H1 (cell line): ENCODE measurements around the gene OAS3. TPM values are rescaled to one million over a fixed set of nuclear protein-coding genes. Genes with fewer than 3 reads are reported as not detected.

ENCODE experiments used
- CTCF ChIA-PET: fragments of 300-600 bp; sonication (Branson Sonifier 250); formaldehyde crosslinking; loops from one replicate; lab custom pipeline; 2021; ENCODE audit not compliant: partially characterized antibody; lab: Charles Lee
- POLR2A ChIA-PET: fragments of 300-600 bp; sonication (Branson Sonifier 250); formaldehyde crosslinking; loops from one replicate; lab custom pipeline; 2021; ENCODE audit warnings: inconsistent platforms; ENCODE audit not compliant: partially characterized antibody; lab: Charles Lee
- DNase-seq, 2 experiments: peaks; one replicate each; pipeline versions ENCODE4 v3.0.0 to v3.0.0-alpha.2; 2010 to 2022; ENCODE audit warnings: low spot score in 2 of 2, low read depth in 1 of 2, mixed read lengths in 1 of 2
- FAIRE-seq: peaks from 2 replicates; lab custom pipeline; 2011; peaks lifted over from hg19 to GRCh38; lab: Jason Lieb, UNC
- H2AFZ ChIP-seq: 2 replicates; pipeline ENCODE4 v1.8.1; 2012; ENCODE audit warnings: low read length, inconsistent platforms
- H2AK5ac ChIP-seq: 2 replicates; pipeline ENCODE4 v1.6.1; 2013; ENCODE audit warnings: low read depth, low read length
- H2BK120ac ChIP-seq: replicated peaks from 2 replicates; pipeline ENCODE3; 2013; ENCODE audit warnings: low read depth, low read length, inconsistent platforms
- H2BK12ac ChIP-seq: 2 replicates; pipeline ENCODE4 v1.6.1; 2013; ENCODE audit warnings: low read depth, low read length
- H2BK15ac ChIP-seq: 2 replicates; pipeline ENCODE4 v1.6.1; 2013; ENCODE audit warnings: low read length
- H2BK20ac ChIP-seq: 2 replicates; pipeline ENCODE4 v1.6.1; 2013; ENCODE audit warnings: low read length
- H2BK5ac ChIP-seq: 2 replicates; pipeline ENCODE4 v1.6.1; 2013; ENCODE audit warnings: low read depth, low read length
- H3K14ac ChIP-seq: 2 replicates; pipeline ENCODE4 v1.6.1; 2013; ENCODE audit warnings: inconsistent platforms; ENCODE audit not compliant: insufficient read length
- H3K18ac ChIP-seq: 2 replicates; pipeline ENCODE4 v1.6.1; 2013; ENCODE audit warnings: low read length; ENCODE audit errors: extremely low read depth
- H3K23ac ChIP-seq: 2 replicates; pipeline ENCODE4 v1.6.1; 2013; ENCODE audit warnings: inconsistent platforms; ENCODE audit not compliant: insufficient read length
- H3K23me2 ChIP-seq: 2 replicates; pipeline ENCODE4 v1.6.1; 2013; ENCODE audit warnings: low read depth, low read length
- H3K27ac ChIP-seq: 2 replicates; pipeline ENCODE4 v1.6.1; 2011; ENCODE audit warnings: low read depth, low read length, inconsistent platforms
- H3K27me3 ChIP-seq, 4 experiments: replicated peaks in 1 of 4; 1 replicate in 1 of 4; 2 replicates in 3 of 4; pipeline versions ENCODE4 v1.6.1 to v1.8.1; 2011 to 2013; ENCODE audit warnings: low read length in 3 of 4, mild to moderate bottlenecking in 3 of 4, inconsistent platforms in 2 of 4, mixed read lengths in 2 of 4, moderate library complexity in 1 of 4; ENCODE audit not compliant: control insufficient read depth in 3 of 4, insufficient read depth in 3 of 4; ENCODE audit errors: extremely low read depth in 1 of 4
- H3K36me3 ChIP-seq, 4 experiments: 2 replicates each; pipeline versions ENCODE4 v1.6.1 to v1.8.1; 2011 to 2013; ENCODE audit warnings: mild to moderate bottlenecking in 4 of 4, low read length in 3 of 4, moderate library complexity in 2 of 4, control low read depth in 1 of 4, inconsistent platforms in 1 of 4; ENCODE audit not compliant: insufficient read depth in 4 of 4, control insufficient read depth in 2 of 4
- H3K4ac ChIP-seq: replicated peaks from 2 replicates; pipeline ENCODE3; 2013; ENCODE audit warnings: low read length, low read depth, mixed read lengths, inconsistent platforms; ENCODE audit not compliant: insufficient read length
- H3K4me1 ChIP-seq, 4 experiments: replicated peaks in 1 of 4; 1 replicate in 1 of 4; 2 replicates in 3 of 4; pipeline versions ENCODE4 v1.6.1 to v1.8.1; 2011 to 2013; ENCODE audit warnings: low read length in 3 of 4, inconsistent platforms in 2 of 4, mixed read lengths in 1 of 4; ENCODE audit not compliant: insufficient read depth in 4 of 4, control insufficient read depth in 3 of 4
- H3K4me2 ChIP-seq, 2 experiments: 2 replicates each; pipeline versions ENCODE4 v1.6.1 to v1.8.1; 2011 to 2013; ENCODE audit warnings: low read depth in 2 of 2, low read length in 2 of 2, control low read depth in 1 of 2, inconsistent platforms in 1 of 2, mild to moderate bottlenecking in 1 of 2; ENCODE audit not compliant: insufficient read depth in 1 of 2
- H3K4me3 ChIP-seq, 4 experiments: fragments of 200-600, 300-600 bp in 1 of 4; sonication (generic), shearing (Covaris generic), sonication (Bioruptor Twin) in 1 of 4; 2 replicates each; pipeline versions ENCODE4 v1.5.1 to v1.8.1; 2011 to 2016; ENCODE audit warnings: low read length in 4 of 4, low read depth in 3 of 4, control low read depth in 2 of 4, inconsistent platforms in 2 of 4, mild to moderate bottlenecking in 2 of 4, mixed read lengths in 1 of 4, moderate library complexity in 1 of 4; ENCODE audit not compliant: insufficient read depth in 2 of 4; ENCODE audit errors: extremely low read depth in 1 of 4
- H3K56ac ChIP-seq: replicated peaks from 2 replicates; pipeline ENCODE3; 2013; ENCODE audit warnings: low read depth, mild to moderate bottlenecking, mixed read lengths, low read length, inconsistent platforms; ENCODE audit not compliant: insufficient read length
- H3K79me1 ChIP-seq: 2 replicates; pipeline ENCODE4 v1.6.1; 2013; ENCODE audit warnings: low read depth, low read length, control low read depth
- H3K79me2 ChIP-seq, 2 experiments: 2 replicates each; pipeline versions ENCODE4 v1.6.1 to v1.8.1; 2012 to 2013; ENCODE audit warnings: low read length in 2 of 2, mild to moderate bottlenecking in 2 of 2, inconsistent platforms in 1 of 2; ENCODE audit not compliant: insufficient read depth in 2 of 2, control insufficient read depth in 1 of 2
- H3K9ac ChIP-seq, 4 experiments: replicated peaks in 1 of 4; 1 replicate in 1 of 4; 2 replicates in 3 of 4; pipeline versions ENCODE4 v1.6.1 to v1.8.1; 2011 to 2013; ENCODE audit warnings: low read depth in 3 of 4, low read length in 3 of 4, control low read depth in 2 of 4, mild to moderate bottlenecking in 2 of 4, moderate library complexity in 2 of 4, inconsistent platforms in 1 of 4; ENCODE audit errors: extremely low read depth in 1 of 4
- H3K9me3 ChIP-seq, 2 experiments: 2 replicates each; pipeline versions ENCODE4 v1.6.1 to v1.8.1; 2012 to 2013; ENCODE audit warnings: mild to moderate bottlenecking in 2 of 2, moderate library complexity in 2 of 2, control low read depth in 1 of 2, inconsistent platforms in 1 of 2, low read depth in 1 of 2, low read length in 1 of 2, mixed read lengths in 1 of 2; ENCODE audit not compliant: insufficient read depth in 2 of 2
- H4K20me1 ChIP-seq, 2 experiments: replicated peaks in 1 of 2; 2 replicates each; pipeline versions ENCODE3 to v1.8.1; 2011 to 2013; ENCODE audit warnings: inconsistent platforms in 2 of 2, low read length in 2 of 2, mild to moderate bottlenecking in 1 of 2; ENCODE audit not compliant: insufficient read depth in 2 of 2, control insufficient read depth in 1 of 2
- H4K5ac ChIP-seq: 2 replicates; pipeline ENCODE4 v1.6.1; 2013; ENCODE audit warnings: low read length, low read depth, mixed read lengths, inconsistent platforms; ENCODE audit not compliant: insufficient read length
- H4K8ac ChIP-seq: 2 replicates; pipeline ENCODE4 v1.8.0; 2013; ENCODE audit warnings: mild to moderate bottlenecking, moderate library complexity, low read length, inconsistent platforms; ENCODE audit not compliant: insufficient read depth; ENCODE audit errors: extremely low read depth
- H4K91ac ChIP-seq: replicated peaks from 2 replicates; pipeline ENCODE3; 2013; ENCODE audit warnings: low read length, mixed read lengths, inconsistent platforms; ENCODE audit not compliant: insufficient read length
- BACH1 ChIP-seq: IDR thresholded peaks from 2 replicates; pipeline ENCODE4 v1.6.1; 2012; ENCODE audit warnings: low read length, improper control_type of control experiment
- CHD2 ChIP-seq: IDR thresholded peaks from 2 replicates; pipeline ENCODE4 v1.6.1; 2012; ENCODE audit warnings: low read length, improper control_type of control experiment
- CREB1 ChIP-seq: IDR thresholded peaks from 2 replicates; pipeline ENCODE4 v1.6.1; 2012; ENCODE audit warnings: inconsistent platforms
- EGR1 ChIP-seq: IDR thresholded peaks from 2 replicates; pipeline ENCODE4 v1.6.1; 2011; ENCODE audit warnings: low read depth, low read length, borderline replicate concordance
- FOSL1 ChIP-seq: IDR thresholded peaks from 2 replicates; pipeline ENCODE4 v1.6.1; 2011; ENCODE audit warnings: mild to moderate bottlenecking, low read depth, low read length, moderate library complexity; ENCODE audit not compliant: insufficient read depth
- GTF2F1 ChIP-seq: IDR thresholded peaks from 2 replicates; pipeline ENCODE4 v1.6.1; 2012; ENCODE audit warnings: low read depth, low read length, improper control_type of control experiment, borderline replicate concordance
- KDM5A ChIP-seq: fragments of 200-600 bp; IDR thresholded peaks from 2 replicates; pipeline ENCODE4 v1.7.1; 2012; ENCODE audit warnings: mild to moderate bottlenecking, low read length, inconsistent platforms, mixed read lengths
- POLR2AphosphoS5 ChIP-seq: IDR thresholded peaks from 2 replicates; pipeline ENCODE4 v1.6.1; 2011; ENCODE audit warnings: low read depth, low read length
- RBBP5 ChIP-seq: IDR thresholded peaks from 2 replicates; pipeline ENCODE4 v1.7.1; 2012; ENCODE audit warnings: low read depth, mild to moderate bottlenecking, inconsistent platforms, low read length, moderate library complexity, borderline replicate concordance
- SAP30 ChIP-seq: fragments of 300-600 bp; sonication (generic); IDR thresholded peaks from 2 replicates; pipeline ENCODE4 v1.7.1; 2012; ENCODE audit warnings: low read length, moderate library complexity, mild to moderate bottlenecking, inconsistent platforms; ENCODE audit not compliant: insufficient read depth, insufficient replicate concordance
- SIN3A ChIP-seq, 2 experiments: IDR thresholded peaks in 1 of 2; conservative IDR thresholded peaks in 1 of 2; 2 replicates each; pipeline ENCODE4 v1.6.1; 2011 to 2012; ENCODE audit warnings: low read length in 2 of 2, improper control_type of control experiment in 1 of 2, low read depth in 1 of 2, mild to moderate bottlenecking in 1 of 2
- SP4 ChIP-seq: IDR thresholded peaks from 2 replicates; pipeline ENCODE4 v1.6.1; 2012; ENCODE audit warnings: low read length, inconsistent platforms
- SUZ12 ChIP-seq: fragments of 200-600 bp; sonication (generic); IDR thresholded peaks from 2 replicates; pipeline ENCODE4 v1.6.1; 2012; ENCODE audit warnings: mild to moderate bottlenecking, inconsistent platforms, low read length, moderate library complexity, mixed read lengths
- WGBS, 2 experiments: shearing (Covaris generic) in 1 of 2; methylation state at CpG; one replicate each; pipeline versions ENCODE4 v1.1.6 to v1.1.7; 2013 to 2015; ENCODE audit warnings: low lambda C conversion rate in 2 of 2, mixed read lengths in 2 of 2, inconsistent platforms in 1 of 2, low coverage in 1 of 2, missing lambda C conversion rate in 1 of 2; ENCODE audit not compliant: insufficient replicate concordance in 2 of 2, insufficient coverage in 1 of 2, insufficient read length in 1 of 2; ENCODE audit errors: extremely low coverage in 1 of 2, missing lambda C conversion rate in 1 of 2; 5-methylcytosine and 5-hydroxymethylcytosine counted together
- polyA plus RNA-seq, 7 experiments: library from polyadenylated mRNA; depleted of rRNA in 3 of 7; stranded (reverse) in 5 of 7; unstranded in 2 of 7; fragments of >200 nt in 5 of 7; fragments of 200-250 nt in 2 of 7; gene quantifications; 1 replicate in 5 of 7; 2 replicates in 1 of 7; 4 replicates in 1 of 7; pipeline versions ENCODE4 v1.2.1 to v1.2.3, GENCODE V29; 2011 to 2013; ENCODE audit warnings: missing spikeins in 2 of 7, mixed read lengths in 2 of 7
- total RNA-seq: library from RNA; stranded (reverse); fragmentation: NEBNext Ultra II Directional; extraction: Animal tissue kit (Norgen Biotek cat#: 25700); gene quantifications from 2 replicates; pipeline ENCODE4 v1.2.1, GENCODE V29; 2021

Gene OAS3
- total and polyA plus RNA-seq, 2 of the 8 experiments (the other 6 are each of a cell fraction or from before 2014, with no cell fraction given): 0.73 to 3.7 TPM

- ChIA-PET POLR2A (no interaction called here), CTCF (interaction anchor here (1.5 kb wide), 1 partner anchor 152 kb away, joined by 3 read pairs; no protein-coding TSS in a partner anchor)
- WGBS, 2 experiments: 64% methylated on average over 11 of the region's 11 CpGs; no CpG with 5 or more reads in 1 of the 2 experiments
- no peak overlapping the region for H4K91ac ChIP-seq
- no peak overlapping the region for H3K27ac ChIP-seq
- H3K36me3 ChIP-seq: no peaks in the 10 kb centered on the region
- H3K14ac ChIP-seq: no peak overlapping the region
- H3K4me3 ChIP-seq: peak overlapping the region; percentile 39 to 64 (median 52)
- no peak overlapping the region for H3K18ac ChIP-seq
- H2AFZ ChIP-seq: peak overlapping the region; percentile 96
- no peak overlapping the region for H2BK12ac ChIP-seq
- H4K20me1 ChIP-seq: no peaks in the 10 kb centered on the region
- H3K4ac ChIP-seq: no peak overlapping the region
- H3K9ac ChIP-seq: 0 out of 7 replicates have a peak overlapping the region, but pooled peaks of 1 of the 4 experiments have one; percentile 21
- H3K23ac ChIP-seq: no peak overlapping the region
- H3K27me3 ChIP-seq: peaks cover 0 to 15% (median 10%) of the 10 kb centered on the region in 4 experiments; a peak in 6 of 7 replicates
- H3K4me2 ChIP-seq: peak overlapping the region; percentile 83 to 84
- H3K4me1 ChIP-seq: peaks cover 0 to 3% (median under 1%) of the 10 kb centered on the region in 4 experiments; a peak in 2 of 7 replicates
- no peak overlapping the region for H2BK20ac ChIP-seq
- DNase-seq: no peak
- FAIRE-seq: no peak
- H3K79me1 ChIP-seq: no peaks in the 10 kb centered on the region
- H4K5ac ChIP-seq: no peak overlapping the region
- H3K79me2 ChIP-seq: no peaks in the 10 kb centered on the region
- no peak overlapping the region for H2BK15ac ChIP-seq
- H2BK5ac ChIP-seq: no peak overlapping the region
- no peak overlapping the region for H2BK120ac ChIP-seq
- H3K9me3 ChIP-seq: no peaks in the 10 kb centered on the region
- H2AK5ac ChIP-seq: no peak overlapping the region
- H3K56ac ChIP-seq: no peak overlapping the region
- peak overlapping the region; percentile 65 for H4K8ac ChIP-seq
- no peaks in the 10 kb centered on the region; the same call in 1 of the 2 replicates for H3K23me2 ChIP-seq
- TF ChIP-seq FOSL1: no peak
- no peak for TF ChIP-seq KDM5A
- TF ChIP-seq CHD2: no peak
- TF ChIP-seq POLR2AphosphoS5: no peak
- no peak for TF ChIP-seq SUZ12
- no peak for TF ChIP-seq BACH1
- no peak for TF ChIP-seq SAP30
- no peak for TF ChIP-seq GTF2F1
- no peak for TF ChIP-seq CREB1
- TF ChIP-seq EGR1: no peak
- no peak for TF ChIP-seq SP4
- no peak for TF ChIP-seq SIN3A (conservative IDR thresholded peaks at IDR 0.05 in 1 of 2, IDR thresholded peaks at IDR 0.05 in 1 of 2; ENCODE audit: low read depth in 1 of 2, low read length in 2 of 2)
- TF ChIP-seq RBBP5: no peak
These were observed 477 bp downstream of the OAS3 start for GRCh38 chr12:112938751-112939150.
